Measurements from ENCODE around the gene TMEM254.
A peak's percentile ranks its signal among the peaks of the same experiment; 100 is the strongest.
"Not testable (repeated sequence)": the region's sequence is repeated elsewhere in the genome, so short reads cannot be mapped to it uniquely, and the experiment has no call there.

TMEM254 gene, protein sequence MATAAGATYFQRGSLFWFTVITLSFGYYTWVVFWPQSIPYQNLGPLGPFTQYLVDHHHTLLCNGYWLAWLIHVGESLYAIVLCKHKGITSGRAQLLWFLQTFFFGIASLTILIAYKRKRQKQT
- total RNA-seq = 3.2 to 8.9 (median 5.9) reads per million in 4 donors

DNA sequence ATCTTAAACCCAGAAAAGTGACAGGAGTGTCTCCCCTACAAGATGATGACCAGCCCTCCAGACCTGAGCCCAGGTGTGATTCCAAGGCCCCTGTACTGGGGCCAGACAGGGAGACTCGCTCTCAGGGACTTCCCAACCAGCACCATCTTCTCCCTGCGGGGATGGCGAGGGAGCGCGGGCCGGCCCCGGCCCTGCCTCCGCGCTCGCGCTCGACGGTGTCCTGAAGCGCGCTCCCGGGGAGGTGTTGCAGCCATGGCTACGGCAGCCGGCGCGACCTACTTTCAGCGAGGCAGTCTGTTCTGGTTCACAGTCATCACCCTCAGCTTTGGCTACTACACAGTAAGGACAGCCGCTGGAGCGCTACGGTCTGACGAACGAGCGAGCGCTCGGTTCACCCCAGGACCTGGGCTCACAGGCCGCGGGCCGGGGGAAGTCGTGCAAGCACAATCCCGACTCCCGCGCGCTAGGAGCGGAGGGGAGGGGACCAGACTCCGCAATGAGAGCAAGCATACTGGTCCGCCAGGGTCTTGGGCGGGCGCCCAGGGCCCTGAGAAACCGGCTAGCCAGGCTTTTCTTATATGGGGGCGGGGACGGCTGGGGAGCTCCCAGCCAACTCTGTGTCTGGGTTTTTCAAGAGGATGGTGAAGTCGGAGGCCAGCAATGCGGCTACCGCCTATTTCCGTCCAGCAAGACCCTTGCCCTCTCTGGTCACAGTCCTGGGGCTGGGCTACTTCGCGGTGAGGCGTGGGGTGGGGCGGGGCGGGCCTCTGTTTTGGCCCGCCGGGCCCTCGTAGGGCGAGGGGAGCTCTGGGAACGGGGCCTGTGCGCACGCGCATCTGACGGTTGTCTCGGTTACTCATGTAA, at the start of gene TMEM254:
TMEM254 (plus strand) TSS at position 218 of the 864 bp plus-strand sequence; CDS start at position 253, 35 bp downstream.
- peak; percentile 55 to 88 (median 75) for DNase-seq

DNA sequence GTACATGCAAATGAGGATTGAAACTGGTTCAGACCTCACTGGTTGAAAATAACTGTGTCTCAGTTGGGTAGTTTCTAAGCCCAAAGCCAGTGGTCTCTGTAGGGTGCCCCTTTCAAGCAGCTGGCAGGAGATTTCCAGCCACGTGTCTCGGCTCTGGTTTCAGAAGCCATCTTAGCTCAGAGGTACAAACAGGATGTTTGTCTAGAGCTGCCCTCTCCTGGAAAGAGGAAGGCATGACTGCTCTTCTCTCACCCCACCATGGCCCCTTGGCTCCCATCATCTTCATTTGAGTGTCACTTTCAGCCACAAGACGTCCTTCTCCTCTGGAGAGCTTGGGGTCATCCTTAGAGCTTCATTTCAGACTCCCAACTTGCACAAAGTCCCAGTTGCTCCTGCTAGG, 49.3 kb upstream of the TMEM254 start:
- DNase-seq = not testable (repeated sequence)

DNA sequence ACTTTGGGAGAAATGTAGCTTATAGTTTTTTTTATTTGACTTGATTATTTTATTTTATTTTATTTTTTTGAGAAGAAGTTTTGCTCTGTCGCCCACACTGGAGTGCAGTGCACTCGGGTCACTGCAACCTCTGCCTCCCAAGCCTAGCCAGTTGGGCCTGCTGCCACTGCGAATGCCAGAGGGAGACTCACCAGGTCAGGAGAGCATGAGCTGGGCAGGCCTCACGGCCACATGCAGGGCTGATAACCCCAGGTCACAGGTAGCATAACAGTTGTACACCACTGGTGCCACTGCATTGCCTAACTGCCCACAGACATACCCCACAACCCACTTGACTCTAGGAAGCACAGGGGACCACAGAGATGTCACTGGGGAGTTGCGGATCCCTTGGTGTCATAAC, 48.6 kb upstream of the TMEM254 start:
- DNase-seq = not testable (repeated sequence)

DNA sequence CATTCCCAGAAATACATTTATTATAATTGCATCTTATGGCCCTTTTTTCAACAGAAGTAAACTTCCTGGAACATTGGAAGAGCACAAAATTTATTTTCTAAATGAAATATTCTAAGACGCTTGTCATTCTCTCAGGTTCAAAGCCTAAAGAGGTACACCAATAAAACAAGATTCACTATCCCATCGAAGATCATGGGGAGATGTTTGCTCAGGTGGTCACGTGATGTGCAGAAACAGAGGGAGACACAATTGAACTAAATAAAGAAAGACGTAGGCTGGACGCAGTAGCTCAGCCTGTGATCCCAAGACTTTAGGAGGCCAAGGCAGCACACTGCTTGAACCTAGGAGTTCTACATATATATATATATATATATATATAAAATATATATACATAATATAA, 46.0 kb upstream of the TMEM254 start:
- no peak for DNase-seq

DNA sequence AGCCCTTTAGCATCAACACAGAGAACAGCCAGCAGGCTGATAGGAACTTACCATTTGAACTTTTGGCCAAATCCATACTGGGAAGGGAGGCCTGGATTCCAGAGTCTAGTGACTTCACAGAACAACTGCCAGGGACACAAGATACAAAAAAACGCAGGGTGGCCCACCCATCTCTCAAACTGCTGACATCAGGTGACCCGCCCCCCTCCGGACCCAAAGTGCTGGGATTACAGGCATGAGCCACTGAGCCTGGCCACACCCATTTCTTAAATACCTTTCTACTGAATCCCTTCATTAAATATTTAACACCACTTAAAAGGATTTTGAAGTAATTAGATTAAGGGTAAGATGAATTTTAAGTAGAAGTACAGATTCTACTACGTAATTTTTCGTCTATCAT, 43.7 kb upstream of the TMEM254 start:
- not testable (repeated sequence) for DNase-seq

DNA sequence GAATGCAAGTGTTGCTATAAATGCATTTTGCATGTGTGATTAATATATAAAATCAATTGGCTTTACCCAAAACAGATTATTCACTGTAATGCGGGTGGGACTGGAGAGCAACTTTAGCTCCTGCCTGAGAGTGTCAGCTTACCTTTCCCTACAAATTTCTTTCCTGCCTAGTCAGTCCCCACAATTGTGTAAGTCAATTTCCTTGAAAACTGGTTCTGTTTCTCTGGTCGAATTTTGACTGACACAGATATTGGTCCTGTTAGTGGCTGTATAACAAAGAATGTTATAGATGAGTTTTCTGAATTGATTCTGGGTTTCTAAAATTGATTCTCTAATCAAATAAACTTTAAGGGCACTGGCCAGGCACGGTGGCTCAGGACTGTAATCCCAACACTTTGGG, 43.0 kb upstream of the TMEM254 start:
- DNase-seq = not testable (repeated sequence)

DNA sequence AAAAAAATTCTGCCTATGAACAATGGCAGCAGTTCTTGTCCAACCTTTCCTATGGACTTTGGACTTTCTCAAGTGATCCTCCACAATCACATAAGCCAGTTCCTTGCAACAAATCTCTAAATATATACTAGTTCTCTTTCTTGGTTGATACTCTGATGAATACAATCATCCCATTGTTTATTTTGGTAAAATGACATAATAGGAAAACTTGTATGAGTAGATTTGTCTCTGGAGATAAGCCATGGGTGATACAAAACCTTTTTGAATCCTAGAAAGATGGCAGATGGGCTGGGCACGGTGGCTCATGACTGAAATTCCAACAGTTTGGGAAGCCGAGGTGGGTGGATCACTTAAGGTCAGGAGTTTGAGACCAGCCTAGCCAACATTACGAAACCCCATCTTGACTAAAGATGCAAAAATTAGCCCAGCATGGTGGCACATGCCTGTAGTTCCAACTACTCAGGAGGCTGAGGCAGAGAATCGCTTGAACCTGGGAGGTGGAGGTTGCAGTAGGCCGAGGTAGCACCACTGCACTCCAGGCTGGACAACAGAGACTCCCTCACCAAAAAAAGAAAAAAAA, 41.5 kb upstream of the TMEM254 start:
- DNase-seq = not testable (repeated sequence)

DNA sequence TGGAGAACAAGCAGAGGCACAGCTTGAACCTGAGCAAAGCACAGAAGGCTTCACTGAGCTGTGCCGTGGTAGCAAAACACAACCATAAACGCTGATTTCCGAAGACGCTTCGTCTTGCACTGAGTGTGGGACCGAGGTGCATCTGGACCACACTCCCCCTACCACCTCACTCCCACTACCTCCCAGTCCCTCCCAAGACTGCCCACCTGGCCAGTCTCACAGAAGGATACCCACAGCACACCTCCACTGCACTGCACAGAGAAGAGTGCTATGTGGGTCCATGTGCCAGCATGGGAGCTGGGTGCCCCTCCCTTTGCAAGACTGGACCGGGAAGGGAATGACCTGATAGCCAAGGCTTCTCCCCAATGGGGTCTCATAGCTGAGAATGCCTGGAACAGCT, 40.2 kb upstream of the TMEM254 start:
- not testable (repeated sequence) for DNase-seq

DNA sequence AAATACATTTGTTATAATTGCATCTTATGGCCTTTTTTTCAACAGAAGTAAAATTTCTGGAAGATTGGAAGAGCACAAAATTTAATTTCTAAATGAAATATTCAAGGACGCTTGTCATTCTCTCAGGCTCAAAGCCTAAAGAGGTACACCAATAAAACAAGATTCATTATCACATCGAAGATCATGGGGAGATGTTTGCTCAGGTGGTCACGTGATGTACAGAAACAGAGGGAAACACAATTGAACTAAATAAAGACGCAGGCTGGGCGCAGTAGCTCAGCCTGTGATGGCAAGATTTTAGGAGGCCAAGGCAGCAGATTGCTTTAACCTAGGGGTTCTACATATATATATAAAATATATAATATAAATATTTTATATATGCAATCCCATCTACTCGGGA, 37.3 kb upstream of the TMEM254 start:
- no peak for DNase-seq

DNA sequence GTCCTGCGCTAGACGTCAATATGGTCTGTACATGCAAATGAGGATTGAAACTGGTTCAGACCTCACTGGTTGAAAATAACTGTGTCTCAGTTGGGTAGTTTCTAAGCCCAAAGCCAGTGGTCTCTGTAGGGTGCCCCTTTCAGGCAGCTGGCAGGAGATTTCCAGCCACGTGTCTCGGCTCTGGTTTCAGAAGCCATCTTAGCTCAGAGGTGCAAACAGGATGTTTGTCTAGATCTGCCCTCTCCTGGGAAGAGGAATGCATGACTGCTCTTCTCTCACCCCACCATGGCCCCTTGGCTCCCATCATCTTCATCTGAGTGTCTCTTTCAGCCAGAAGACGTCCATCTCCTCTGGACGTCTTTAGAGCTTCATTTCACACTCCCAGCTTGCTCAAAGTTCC, 33.5 kb upstream of the TMEM254 start:
- DNase-seq = not testable (repeated sequence)

DNA sequence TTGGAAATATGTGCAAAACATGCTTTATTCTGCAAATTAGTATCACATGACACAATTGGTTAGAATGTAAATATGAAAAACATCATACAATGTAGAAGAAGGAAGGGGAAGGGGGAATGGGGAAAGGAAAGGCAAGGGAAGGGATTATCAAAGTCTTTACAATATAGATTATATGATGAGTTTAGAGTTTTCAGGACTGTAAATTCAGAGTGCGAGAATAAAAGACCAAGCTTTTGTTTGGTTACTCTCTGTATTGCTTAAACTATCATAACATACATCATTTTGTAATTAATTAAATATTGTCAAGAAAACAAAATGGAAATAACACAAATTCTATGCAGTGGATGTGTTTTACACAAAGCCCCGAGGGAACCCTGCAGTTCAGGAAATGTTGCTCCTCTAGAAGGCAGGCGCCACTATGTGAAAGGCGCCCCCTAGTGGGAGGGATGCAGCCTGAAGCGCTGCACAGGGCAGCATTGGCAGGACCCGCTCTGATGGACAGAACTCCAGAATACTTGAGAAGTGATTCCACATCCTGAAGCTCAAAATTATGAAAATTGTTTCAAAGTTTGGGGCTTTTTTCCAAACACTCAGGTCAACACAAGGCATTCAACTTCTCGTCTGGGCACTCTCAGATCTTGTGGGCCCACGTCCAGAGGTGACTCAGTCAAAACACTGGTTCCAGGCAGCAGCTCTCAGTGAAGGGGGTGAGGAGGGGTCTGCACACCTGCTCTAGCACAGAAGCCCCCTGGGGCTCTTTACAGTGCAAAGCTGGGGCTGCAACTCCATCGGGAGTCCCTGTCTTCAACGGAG, 31.6 kb upstream of the TMEM254 start:
- DNase-seq = peak; percentile 34 to 65 (median 53)

DNA sequence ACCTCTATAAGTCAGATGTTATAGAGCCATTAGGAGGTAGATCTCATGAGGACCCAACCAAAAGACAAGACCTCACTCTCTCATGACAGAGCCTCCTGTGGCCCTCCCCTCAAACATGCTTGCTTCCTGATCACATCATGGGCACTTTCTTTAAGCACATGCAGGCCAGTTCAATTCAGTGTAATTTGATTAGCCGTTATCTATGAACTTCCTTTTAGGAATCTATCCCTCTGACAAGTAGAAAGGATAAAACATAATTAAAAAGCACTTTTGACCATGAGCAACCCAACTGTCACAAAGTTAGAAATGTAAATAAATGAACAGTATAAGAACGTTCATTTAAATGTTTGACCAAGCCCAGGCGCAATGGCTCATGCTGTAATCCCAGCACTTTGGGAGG, 27.7 kb upstream of the TMEM254 start:
- DNase-seq = no peak

DNA sequence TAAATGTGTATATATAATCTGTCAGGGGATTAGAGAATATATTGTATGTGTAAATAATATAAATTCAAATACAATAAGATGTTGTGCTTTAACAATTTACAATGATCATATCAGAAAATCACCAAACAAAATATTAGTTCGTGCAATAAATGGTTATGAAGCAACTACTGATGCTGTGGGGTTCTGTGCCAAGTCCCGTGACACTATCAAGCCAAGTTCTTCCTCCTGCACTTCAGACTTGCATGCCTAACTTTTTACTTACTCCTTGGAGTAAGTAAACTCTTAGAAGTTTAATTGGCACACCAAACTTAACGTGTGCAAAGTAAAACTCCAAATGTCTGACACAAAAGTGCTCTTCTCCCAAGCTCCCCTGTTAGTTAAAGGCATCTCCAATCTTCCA, 26.5 kb upstream of the TMEM254 start:
- no peak for DNase-seq

DNA sequence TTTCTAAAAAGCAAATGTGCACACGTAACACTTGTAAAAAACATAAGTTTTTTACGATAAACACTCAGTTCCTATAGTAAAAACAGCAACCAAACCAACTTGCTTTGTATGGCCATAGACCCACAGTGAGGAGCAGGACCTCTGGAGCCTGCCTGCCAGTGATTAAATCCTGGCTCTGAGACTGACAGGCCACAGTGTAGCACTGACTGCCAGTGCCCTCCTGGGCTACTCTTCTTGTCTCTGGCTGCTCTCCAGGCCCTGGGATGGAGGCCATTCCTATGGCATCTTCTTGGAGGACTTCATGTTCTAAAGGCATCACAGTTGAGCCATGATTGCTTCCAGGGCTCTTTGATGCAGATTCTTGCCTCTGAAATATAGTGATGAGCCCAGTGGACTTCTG, 22.7 kb upstream of the TMEM254 start:
- DNase-seq = no peak

DNA sequence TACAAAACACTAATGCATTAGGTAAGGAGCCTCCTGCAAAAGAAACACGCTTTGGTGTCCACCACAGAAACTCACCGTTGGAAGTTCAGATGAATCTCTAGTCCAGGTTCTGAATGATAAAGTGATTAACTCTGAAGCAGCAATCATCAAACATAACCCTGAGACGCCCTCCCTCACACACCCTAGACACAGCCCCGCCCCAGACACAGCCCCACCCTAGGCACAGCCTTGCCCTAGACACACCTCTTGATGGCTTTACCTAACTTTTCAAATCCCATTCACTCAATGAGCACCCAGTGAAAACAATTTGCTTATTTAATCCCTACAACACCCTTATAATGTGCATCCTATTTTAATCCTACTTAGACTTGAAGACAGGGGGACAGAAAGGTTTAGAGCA, 21.3 kb upstream of the TMEM254 start:
- DNase-seq = no peak

DNA sequence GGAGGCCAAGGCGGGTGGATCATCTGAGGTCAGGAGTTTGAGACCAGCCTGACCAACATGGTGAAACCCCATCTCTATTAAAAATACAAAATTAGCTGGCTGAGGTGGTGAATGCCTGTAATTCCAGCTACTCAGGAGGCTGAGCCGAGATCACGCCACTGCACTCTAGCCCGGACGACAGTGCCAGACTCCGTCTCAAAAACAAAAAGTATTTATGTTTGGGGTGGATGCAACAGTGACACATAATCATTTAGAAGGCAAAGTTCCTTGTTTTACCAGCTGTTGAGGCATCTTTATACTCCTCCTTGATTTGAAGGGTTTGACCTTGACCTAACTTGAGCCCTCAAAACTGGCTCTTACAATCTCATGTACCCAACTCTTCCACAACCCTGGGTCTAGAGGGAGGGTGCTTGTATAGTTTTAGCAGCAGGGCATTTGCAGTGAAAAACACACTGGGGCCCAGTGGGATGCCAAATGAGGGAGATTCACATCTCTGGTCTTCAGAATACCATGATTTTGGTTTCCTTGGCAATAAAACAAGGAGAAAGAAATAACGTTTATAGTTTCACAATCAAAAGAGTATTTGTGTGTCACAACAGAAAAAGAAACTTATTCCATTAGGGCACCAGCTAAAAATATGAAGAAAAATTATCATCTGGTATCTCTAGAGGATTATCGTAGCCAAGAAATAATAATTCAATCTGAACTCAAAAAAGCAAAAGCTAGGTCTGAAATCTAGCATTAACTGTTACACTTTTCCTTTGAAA, 14.2 kb upstream of the TMEM254 start:
- no peak for DNase-seq

DNA sequence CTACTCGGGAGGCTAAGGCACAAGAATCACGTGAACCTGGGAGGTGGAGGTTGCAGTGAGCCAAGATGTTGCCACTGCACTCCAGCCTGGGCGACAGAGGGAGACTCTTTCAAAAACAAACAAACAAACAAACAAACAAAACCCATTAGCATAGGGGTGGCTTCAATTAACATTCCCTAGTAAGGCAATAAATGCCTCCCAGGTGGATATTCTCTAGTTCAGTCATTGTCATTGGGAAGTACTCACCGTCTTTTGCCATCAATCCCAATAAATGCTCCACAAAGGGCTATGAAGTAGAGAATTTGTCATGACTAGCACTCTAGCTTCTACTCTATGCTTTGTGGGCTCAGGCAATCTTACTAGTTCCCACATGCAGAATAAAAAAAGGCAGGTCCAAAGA, 11.7 kb upstream of the TMEM254 start:
- DNase-seq = no peak

DNA sequence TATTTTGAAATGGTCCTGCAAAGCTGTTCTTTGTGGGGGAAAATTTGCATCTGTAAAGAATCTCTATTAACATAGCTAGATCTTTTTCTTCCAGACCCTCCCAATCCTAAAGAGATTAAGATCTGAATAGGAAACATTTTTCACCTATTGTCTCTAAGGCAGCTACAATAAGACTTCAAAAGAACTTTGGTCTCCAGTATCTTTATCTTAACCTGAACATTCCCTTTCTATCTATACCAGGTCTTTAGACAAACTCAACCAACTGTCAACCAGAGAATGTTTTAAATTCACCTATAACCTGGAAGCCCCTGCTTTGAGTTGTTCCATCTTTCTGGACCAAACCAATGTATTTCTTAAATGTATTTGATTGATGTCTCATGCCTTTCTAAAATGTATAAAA, 10.6 kb upstream of the TMEM254 start:
- not testable (repeated sequence) for DNase-seq

DNA sequence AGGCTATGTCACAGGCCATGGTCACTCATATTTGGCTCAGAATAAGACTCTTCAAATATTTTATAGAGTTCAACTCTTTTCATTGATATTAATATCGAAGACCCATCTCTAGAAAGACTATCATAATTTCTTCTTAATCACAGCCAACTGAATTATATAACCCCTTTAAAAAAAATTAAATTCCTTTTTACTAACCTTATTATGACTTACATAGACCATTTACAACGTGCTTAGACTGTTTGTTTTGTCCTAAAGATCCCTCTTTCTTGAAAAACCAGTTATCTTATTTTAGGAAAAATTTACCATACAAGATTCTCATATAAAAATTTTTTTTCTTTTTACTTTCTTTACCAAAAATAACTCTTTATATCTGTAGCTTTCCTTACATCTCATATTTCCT, 10.2 kb upstream of the TMEM254 start:
- DNase-seq = no peak

DNA sequence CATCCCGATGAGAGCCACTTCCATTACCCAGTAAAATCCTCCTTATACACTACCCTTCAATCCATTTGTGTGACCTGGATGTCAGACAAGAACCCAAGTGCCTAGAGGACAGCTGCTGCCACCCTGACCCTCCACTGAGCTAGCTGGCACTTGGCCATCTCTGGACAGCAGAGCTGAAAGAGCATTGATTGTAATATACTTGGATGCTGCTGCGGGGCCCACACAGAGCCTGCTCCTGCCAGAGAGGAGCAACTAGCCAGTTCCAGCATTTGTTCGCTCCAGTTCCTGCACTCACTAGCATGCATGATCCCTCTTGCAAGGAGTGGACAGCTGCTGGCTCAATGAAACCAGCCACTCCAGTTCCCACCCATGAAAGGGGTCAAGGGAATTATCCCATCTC, 8.4 kb upstream of the TMEM254 start:
- DNase-seq = no peak

DNA sequence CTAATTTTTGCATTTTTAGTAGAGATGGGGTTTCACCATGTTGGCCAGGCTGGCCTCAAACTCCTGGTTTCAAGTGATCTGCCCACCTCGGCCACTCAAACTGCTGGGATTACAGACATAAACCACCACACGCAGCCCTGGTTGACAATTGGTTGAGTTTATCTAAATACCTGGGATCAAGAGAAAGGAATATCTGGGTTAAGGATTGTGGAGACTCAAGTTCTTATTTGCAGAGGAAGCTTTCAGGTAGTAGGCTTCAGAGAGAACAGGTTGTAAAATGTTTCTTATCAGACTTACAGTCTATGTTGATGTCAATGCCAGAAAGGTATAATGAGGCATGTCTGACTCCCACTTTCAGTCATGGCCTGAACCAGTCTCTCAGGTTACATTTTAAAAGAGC, 5.9 kb upstream of the TMEM254 start:
- DNase-seq = no peak

DNA sequence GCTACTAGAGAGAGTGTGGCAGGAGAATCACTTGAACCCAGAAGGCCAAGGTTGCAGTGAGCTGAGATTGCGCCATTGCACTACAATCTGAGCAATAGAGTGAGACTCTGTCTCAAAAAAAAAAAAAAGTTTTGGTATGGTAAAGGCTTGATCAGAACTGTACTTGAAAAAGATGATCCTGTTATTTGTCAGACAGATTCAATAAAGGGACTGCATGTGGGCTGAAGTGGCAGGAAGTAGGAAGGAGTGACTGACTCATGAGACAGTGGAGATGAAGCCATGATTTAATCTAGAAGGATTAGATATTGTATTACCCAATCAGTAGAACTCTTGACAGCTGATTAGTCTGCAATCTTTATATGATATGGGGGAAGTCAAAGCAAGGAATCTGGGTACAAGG, 2.7 kb upstream of the TMEM254 start:
- DNase-seq = peak in 1 of 5 donors; percentile 30
